ENCODE data around the gene RAB39B.

DNA sequence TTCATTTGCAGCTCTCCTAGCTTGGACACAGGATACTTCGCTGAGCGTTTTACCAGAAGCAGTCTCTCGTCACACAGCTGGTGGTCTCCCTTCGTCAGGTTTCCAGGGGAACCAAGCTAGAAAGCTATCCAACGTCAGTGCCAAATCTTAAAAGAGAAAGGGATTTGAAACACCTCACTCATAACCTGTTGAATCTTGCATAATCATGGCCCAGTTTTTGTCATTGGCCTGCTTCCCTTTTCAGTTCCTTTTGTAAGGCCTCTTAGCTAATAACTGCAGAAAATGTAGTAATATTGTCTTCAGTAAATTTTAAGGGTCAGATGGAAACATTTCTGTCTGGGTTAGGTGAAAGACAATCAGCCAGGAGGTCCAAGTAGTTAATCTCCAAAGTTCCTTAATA lies 22.0 kb downstream of the RAB39B start:
- TF ChIP-seq CTCF (IDR thresholded peaks at IDR 0.05), result no peak
- no peak for TF ChIP-seq POLR2A (IDR thresholded peaks at IDR 0.05)
